Measurements from ENCODE around the gene C19orf67.
A peak's percentile ranks its signal among the peaks of the same experiment; 100 is the strongest.

The C19orf67 gene

GRCh38 chr19:14066134-14066533, 19.4 kb downstream of the C19orf67 start:
- Histone ChIP-seq H3K27me3 (ENCODE audit: insufficient read depth, low read length) (no peaks in the 10 kb centered on the region), H3K4me3 (ENCODE audit: low read length) (no peak overlapping the region), H2AFZ (ENCODE audit: low read depth, low read length) (no peak overlapping the region), H3K9me3 (ENCODE audit: low read length) (no peaks in the 10 kb centered on the region), H3K4me1 (ENCODE audit: insufficient read depth, low read length) (no peaks in the 10 kb centered on the region), H3K36me3 (ENCODE audit: insufficient read depth, low read length) (no peaks in the 10 kb centered on the region)

GRCh38 chr19:14063105-14063504, 22.5 kb downstream of the C19orf67 start:
- H3K9me3 ChIP-seq (ENCODE audit: low read length): no peaks in the 10 kb centered on the region
- peaks cover 6% of the 10 kb centered on the region for H3K4me1 ChIP-seq (ENCODE audit: insufficient read depth, low read length)
- no peaks in the 10 kb centered on the region for H3K36me3 ChIP-seq (ENCODE audit: insufficient read depth, low read length)
- H3K27me3 ChIP-seq (ENCODE audit: insufficient read depth, low read length): peaks cover 8% of the 10 kb centered on the region
- no peak overlapping the region for H3K4me3 ChIP-seq (ENCODE audit: low read length)
- no peak overlapping the region for H2AFZ ChIP-seq (ENCODE audit: low read depth, low read length)

- Histone ChIP-seq H3K4me1 (ENCODE audit: insufficient read depth, low read length) (peaks cover 8% of the 10 kb centered on the region), H3K27me3 (ENCODE audit: insufficient read depth, low read length) (peaks cover 8% of the 10 kb centered on the region), H3K36me3 (ENCODE audit: insufficient read depth, low read length) (no peaks in the 10 kb centered on the region), H2AFZ (ENCODE audit: low read depth, low read length) (no peak overlapping the region), H3K9me3 (ENCODE audit: low read length) (no peaks in the 10 kb centered on the region), H3K4me3 (ENCODE audit: low read length) (no peak overlapping the region)
These were observed 23.1 kb downstream of the C19orf67 start for GRCh38 chr19:14062558-14062855.

- H2AFZ ChIP-seq (ENCODE audit: low read depth, low read length): no peak within 1 kb of the TSS
- no peaks in the 10 kb centered on the region for H3K9me3 ChIP-seq (ENCODE audit: low read length)
These were observed 23.6 kb downstream of the C19orf67 start, which contains the start of gene PALM3 for GRCh38 chr19:14061751-14062557. PALM3 (minus strand) TSS chr19:14062076; CDS start chr19:14061980, 96 bp downstream.

GRCh38 chr19:14061081-14061749, 24.4 kb downstream of the C19orf67 start:
- Histone ChIP-seq H3K4me1 (ENCODE audit: insufficient read depth, low read length) (peaks cover 8% of the 10 kb centered on the region), H2AFZ (ENCODE audit: low read depth, low read length) (no peak overlapping the region), H3K27me3 (ENCODE audit: insufficient read depth, low read length) (peaks cover 16% of the 10 kb centered on the region), H3K36me3 (ENCODE audit: insufficient read depth, low read length) (no peaks in the 10 kb centered on the region), H3K4me3 (ENCODE audit: low read length) (no peak overlapping the region), H3K9me3 (ENCODE audit: low read length) (no peaks in the 10 kb centered on the region)

More at GRCh38 chr19:14061751-14062557, 23.6 kb downstream of the C19orf67 start, which contains the start of gene PALM3:
- no peaks in the 10 kb centered on the region for H3K36me3 ChIP-seq (ENCODE audit: insufficient read depth, low read length)
- peaks cover 8% of the 10 kb centered on the region for H3K4me1 ChIP-seq (ENCODE audit: insufficient read depth, low read length)
- H3K4me3 ChIP-seq (ENCODE audit: low read length): no peak within 1 kb of the TSS
- peaks cover 8% of the 10 kb centered on the region for H3K27me3 ChIP-seq (ENCODE audit: insufficient read depth, low read length)

- H3K36me3 ChIP-seq (ENCODE audit: insufficient read depth, low read length): no peaks in the 10 kb centered on the region
- H2AFZ ChIP-seq (ENCODE audit: low read depth, low read length): no peak overlapping the region
- H3K27me3 ChIP-seq (ENCODE audit: insufficient read depth, low read length): peaks cover 18% of the 10 kb centered on the region
- no peak overlapping the region for H3K4me3 ChIP-seq (ENCODE audit: low read length)
- no peaks in the 10 kb centered on the region for H3K9me3 ChIP-seq (ENCODE audit: low read length)
- peaks cover 8% of the 10 kb centered on the region for H3K4me1 ChIP-seq (ENCODE audit: insufficient read depth, low read length)
These were observed 25.9 kb downstream of the C19orf67 start for GRCh38 chr19:14059652-14060155.

- no peaks in the 10 kb centered on the region for H3K9me3 ChIP-seq (ENCODE audit: low read length)
- H3K27me3 ChIP-seq (ENCODE audit: insufficient read depth, low read length): peaks cover 18% of the 10 kb centered on the region
- H3K36me3 ChIP-seq (ENCODE audit: insufficient read depth, low read length): no peaks in the 10 kb centered on the region
- no peak overlapping the region for H2AFZ ChIP-seq (ENCODE audit: low read depth, low read length)
- peaks cover 8% of the 10 kb centered on the region for H3K4me1 ChIP-seq (ENCODE audit: insufficient read depth, low read length)
- no peak overlapping the region for H3K4me3 ChIP-seq (ENCODE audit: low read length)
These were observed 26.5 kb downstream of the C19orf67 start for GRCh38 chr19:14059093-14059480.

- peaks cover 8% of the 10 kb centered on the region for H3K4me1 ChIP-seq (ENCODE audit: insufficient read depth, low read length)
- no peaks in the 10 kb centered on the region for H3K36me3 ChIP-seq (ENCODE audit: insufficient read depth, low read length)
- peaks cover under 1% of the 10 kb centered on the region for H3K9me3 ChIP-seq (ENCODE audit: low read length)
- H3K4me3 ChIP-seq (ENCODE audit: low read length): peak overlapping the region; percentile 44
- peak overlapping the region; percentile 18 for H2AFZ ChIP-seq (ENCODE audit: low read depth, low read length)
- H3K27me3 ChIP-seq (ENCODE audit: insufficient read depth, low read length): peaks cover 18% of the 10 kb centered on the region
These were observed 27.1 kb downstream of the C19orf67 start for GRCh38 chr19:14058182-14059092.

GRCh38 chr19:14056741-14057356, 28.7 kb downstream of the C19orf67 start:
- peaks cover 18% of the 10 kb centered on the region for H3K27me3 ChIP-seq (ENCODE audit: insufficient read depth, low read length)
- no peak overlapping the region for H2AFZ ChIP-seq (ENCODE audit: low read depth, low read length)
- H3K4me3 ChIP-seq (ENCODE audit: low read length): peak overlapping the region; percentile 33
- H3K4me1 ChIP-seq (ENCODE audit: insufficient read depth, low read length): peaks cover 8% of the 10 kb centered on the region
- no peaks in the 10 kb centered on the region for H3K36me3 ChIP-seq (ENCODE audit: insufficient read depth, low read length)
- peaks cover 2% of the 10 kb centered on the region for H3K9me3 ChIP-seq (ENCODE audit: low read length)

- no peaks in the 10 kb centered on the region for H3K36me3 ChIP-seq (ENCODE audit: insufficient read depth, low read length)
- H3K9me3 ChIP-seq (ENCODE audit: low read length): peaks cover 2% of the 10 kb centered on the region
- no peak overlapping the region for H3K4me3 ChIP-seq (ENCODE audit: low read length)
- H2AFZ ChIP-seq (ENCODE audit: low read depth, low read length): no peak overlapping the region
- peaks cover 18% of the 10 kb centered on the region for H3K27me3 ChIP-seq (ENCODE audit: insufficient read depth, low read length)
- peaks cover 8% of the 10 kb centered on the region for H3K4me1 ChIP-seq (ENCODE audit: insufficient read depth, low read length)
These were observed 29.4 kb downstream of the C19orf67 start for GRCh38 chr19:14056069-14056666.

GRCh38 chr19:14055396-14055795, 30.2 kb downstream of the C19orf67 start:
- peaks cover 2% of the 10 kb centered on the region for H3K9me3 ChIP-seq (ENCODE audit: low read length)
- peaks cover 16% of the 10 kb centered on the region for H3K27me3 ChIP-seq (ENCODE audit: insufficient read depth, low read length)
- H3K4me1 ChIP-seq (ENCODE audit: insufficient read depth, low read length): peaks cover 8% of the 10 kb centered on the region
- H2AFZ ChIP-seq (ENCODE audit: low read depth, low read length): no peak overlapping the region
- H3K4me3 ChIP-seq (ENCODE audit: low read length): no peak overlapping the region
- H3K36me3 ChIP-seq (ENCODE audit: insufficient read depth, low read length): no peaks in the 10 kb centered on the region

- Histone ChIP-seq H3K27me3 (ENCODE audit: insufficient read depth, low read length) (peaks cover 16% of the 10 kb centered on the region), H3K4me3 (ENCODE audit: low read length) (no peak overlapping the region), H3K36me3 (ENCODE audit: insufficient read depth, low read length) (no peaks in the 10 kb centered on the region), H3K9me3 (ENCODE audit: low read length) (peaks cover 2% of the 10 kb centered on the region), H2AFZ (ENCODE audit: low read depth, low read length) (no peak overlapping the region), H3K4me1 (ENCODE audit: insufficient read depth, low read length) (peaks cover 7% of the 10 kb centered on the region)
These were observed 30.9 kb downstream of the C19orf67 start for GRCh38 chr19:14054721-14055120.

All from neuron (in vitro differentiated cells).